ENCODE measurements around the gene NAV2. TPM values are rescaled to one million over a fixed set of nuclear protein-coding genes. Genes with fewer than 3 reads are reported as not detected.
A peak's percentile ranks its signal among the peaks of the same experiment; 100 is the strongest.

Gene NAV2
- total RNA-seq, 2 donors from 2014 or later: 26.4 to 35.5 TPM

GRCh38 chr11:20000351-20001134 is 287.9 kb downstream of the NAV2 start:
- 62 to 69% methylated on average over 10 to 13 of the region's 13 CpGs for WGBS, 2 donors
- no peaks in the 10 kb centered on the region for H3K9me3 ChIP-seq
- H3K27ac ChIP-seq: peak overlapping the region; percentile 62 to 74 (median 68)
- H3K4me3 ChIP-seq: no peak overlapping the region
- no peaks in the 10 kb centered on the region for H3K36me3 ChIP-seq (replicated peaks in 1 of 2; ENCODE audit: insufficient read depth in 1 of 2, low read depth in 2 of 2)
- DNase-seq (peak in 3 of 4 donors; percentile 42 to 64 (median 56)), ATAC-seq (peak; percentile 54)
- H3K4me1 ChIP-seq: peaks cover 43% of the 10 kb centered on the region
- no peak for TF ChIP-seq POLR2A (IDR thresholded peaks at IDR 0.05)
- TF ChIP-seq CTCF (IDR thresholded peaks at IDR 0.05): no peak
- intact Hi-C loops (cut with DNase I): no loop called here
- H3K27me3 ChIP-seq: no peaks in the 10 kb centered on the region

- ATAC-seq: peak; percentile 75
- no peak for TF ChIP-seq POLR2A (IDR thresholded peaks at IDR 0.05)
- peak in 2 of 7 experiments; percentile 9 to 12 for TF ChIP-seq CTCF (IDR thresholded peaks at IDR 0.05)
- Histone ChIP-seq H3K4me1 (peaks cover 60% of the 10 kb centered on the region), H3K27me3 (no peaks in the 10 kb centered on the region), H3K4me3 (no peak overlapping the region), H3K27ac (peak overlapping the region; percentile 60 to 74 (median 68)), H3K36me3 (replicated peaks in 1 of 2; ENCODE audit: insufficient read depth in 1 of 2, low read depth in 2 of 2) (no peaks in the 10 kb centered on the region), H3K9me3 (no peaks in the 10 kb centered on the region)
- 60 to 62% methylated on average over 12 of the region's 12 CpGs for WGBS, 2 donors
- intact Hi-C loops (cut with DNase I): no loop called here
- peak in 3 of 4 donors; percentile 36 to 44 (median 36) for DNase-seq
These were observed 289.9 kb downstream of the NAV2 start for GRCh38 chr11:20002312-20003216.

GRCh38 chr11:20003351-20003750 is 290.7 kb downstream of the NAV2 start:
- H3K27me3 ChIP-seq: no peaks in the 10 kb centered on the region
- ATAC-seq (peak; percentile 61), DNase-seq (peak in 3 of 4 donors; percentile 46 to 48 (median 48))
- no peaks in the 10 kb centered on the region for H3K9me3 ChIP-seq
- H3K36me3 ChIP-seq (replicated peaks in 1 of 2; ENCODE audit: insufficient read depth in 1 of 2, low read depth in 2 of 2): no peaks in the 10 kb centered on the region
- no peak for TF ChIP-seq CTCF (IDR thresholded peaks at IDR 0.05)
- no peak for TF ChIP-seq POLR2A (IDR thresholded peaks at IDR 0.05)
- peak overlapping the region; percentile 60 to 74 (median 68) for H3K27ac ChIP-seq
- WGBS, 2 donors: 34 to 43% methylated on average over 4 of the region's 4 CpGs
- peaks cover 68% of the 10 kb centered on the region for H3K4me1 ChIP-seq
- intact Hi-C loops (cut with DNase I): no loop called here
- no peak overlapping the region for H3K4me3 ChIP-seq

GRCh38 chr11:20004866-20005265 is 292.2 kb downstream of the NAV2 start:
- no peak overlapping the region for H3K27ac ChIP-seq
- no peak for DNase-seq
- 83 to 93% methylated on average over 3 of the region's 3 CpGs for WGBS, 2 donors
- intact Hi-C loops (cut with DNase I): no loop called here
- H3K9me3 ChIP-seq: no peaks in the 10 kb centered on the region
- ATAC-seq: no peak
- no peaks in the 10 kb centered on the region for H3K27me3 ChIP-seq
- peaks cover 82% of the 10 kb centered on the region for H3K4me1 ChIP-seq
- no peak overlapping the region for H3K4me3 ChIP-seq
- TF ChIP-seq POLR2A (IDR thresholded peaks at IDR 0.05) (no peak), CTCF (IDR thresholded peaks at IDR 0.05) (no peak)
- no peaks in the 10 kb centered on the region for H3K36me3 ChIP-seq (replicated peaks in 1 of 2; ENCODE audit: insufficient read depth in 1 of 2, low read depth in 2 of 2)

Data from body of pancreas (tissue), 4 donors.